ENCODE data around the gene NCKAP5.
A peak's percentile ranks its signal among the peaks of the same experiment; 100 is the strongest.

NCKAP5 gene

DNA sequence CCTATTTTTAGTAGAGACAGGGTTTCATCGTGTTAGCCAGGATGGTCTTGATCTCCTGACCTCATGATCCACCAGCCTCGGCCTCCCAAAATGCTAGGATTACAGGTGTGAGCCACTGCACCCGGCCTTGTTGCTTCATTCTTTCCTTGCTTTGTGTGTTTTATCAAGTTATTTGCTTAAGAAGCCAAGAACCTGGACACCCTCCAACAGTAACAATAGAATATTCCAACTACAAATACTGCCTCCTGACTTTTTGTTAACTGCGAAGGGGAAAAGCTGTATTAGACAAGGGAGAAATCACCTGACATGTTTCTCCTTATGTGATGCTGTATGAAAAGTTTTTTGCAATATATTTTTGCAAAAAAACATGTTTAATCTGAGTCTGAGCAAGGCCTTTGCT is 297.2 kb downstream of the NCKAP5 start:
- no peak overlapping the region for H3K27ac ChIP-seq (ENCODE audit: low read length)
- no peaks in the 10 kb centered on the region for H3K9me3 ChIP-seq (ENCODE audit: control insufficient read depth in 2 of 2, low read length in 2 of 2)
- H3K4me1 ChIP-seq (ENCODE audit: control insufficient read depth, insufficient read depth, low read length), result peaks cover 2% of the 10 kb centered on the region
- no peak overlapping the region for H3K9ac ChIP-seq (ENCODE audit: low read length in 2 of 2)
- H3K27me3 ChIP-seq (ENCODE audit: control insufficient read depth in 1 of 2, insufficient read depth in 2 of 2, low read length in 2 of 2), result peaks cover 2 to 5% of the 10 kb centered on the region in 2 donors
- no peaks in the 10 kb centered on the region for H3K36me3 ChIP-seq (ENCODE audit: control insufficient read depth in 2 of 2, insufficient read depth in 2 of 2, low read length in 2 of 2)
- no peak overlapping the region for H3K4me3 ChIP-seq (ENCODE audit: low read length in 2 of 2)

DNA sequence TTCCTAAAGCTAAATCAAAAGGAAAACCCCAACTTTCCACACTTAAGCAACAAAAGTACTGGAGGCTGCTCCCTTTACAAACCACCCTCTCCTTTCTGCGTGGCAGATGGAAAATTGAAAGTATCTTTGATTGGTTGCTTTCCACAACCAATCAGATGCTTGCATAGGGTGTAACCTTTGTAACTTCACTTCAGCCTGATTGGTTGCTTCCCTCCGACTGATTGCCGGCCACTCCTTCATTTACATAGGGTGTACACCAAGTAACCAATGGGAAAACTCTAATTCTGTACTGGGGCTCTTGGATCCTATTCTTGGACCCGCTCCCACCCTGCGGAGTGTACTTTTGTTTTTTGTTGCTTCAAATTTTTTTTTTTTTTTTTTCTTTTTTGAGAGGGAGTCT is 297.7 kb downstream of the NCKAP5 start:
- Histone ChIP-seq H3K36me3 (ENCODE audit: control insufficient read depth in 2 of 2, insufficient read depth in 2 of 2, low read length in 2 of 2) (no peaks in the 10 kb centered on the region), H3K4me3 (ENCODE audit: low read length in 2 of 2) (no peak overlapping the region), H3K27ac (ENCODE audit: low read length) (no peak overlapping the region), H3K9ac (ENCODE audit: low read length in 2 of 2) (no peak overlapping the region), H3K9me3 (ENCODE audit: control insufficient read depth in 2 of 2, low read length in 2 of 2) (no peaks in the 10 kb centered on the region), H3K27me3 (ENCODE audit: control insufficient read depth in 1 of 2, insufficient read depth in 2 of 2, low read length in 2 of 2) (peaks cover 2 to 10% of the 10 kb centered on the region in 2 donors), H3K4me1 (ENCODE audit: control insufficient read depth, insufficient read depth, low read length) (peaks cover 5% of the 10 kb centered on the region)

GRCh38 chr2:133266926-133267590 is 301.2 kb downstream of the NCKAP5 start:
- Histone ChIP-seq H3K9ac (ENCODE audit: low read length in 2 of 2) (no peak overlapping the region), H3K36me3 (ENCODE audit: control insufficient read depth in 2 of 2, insufficient read depth in 2 of 2, low read length in 2 of 2) (no peaks in the 10 kb centered on the region), H3K9me3 (ENCODE audit: control insufficient read depth in 2 of 2, low read length in 2 of 2) (no peaks in the 10 kb centered on the region), H3K4me3 (ENCODE audit: low read length in 2 of 2) (no peak overlapping the region), H3K4me1 (ENCODE audit: control insufficient read depth, insufficient read depth, low read length) (peaks cover 5% of the 10 kb centered on the region), H3K27ac (ENCODE audit: low read length) (no peak overlapping the region), H3K27me3 (ENCODE audit: control insufficient read depth in 1 of 2, insufficient read depth in 2 of 2, low read length in 2 of 2) (peaks cover 4 to 10% of the 10 kb centered on the region in 2 donors)

- Histone ChIP-seq H3K9me3 (ENCODE audit: control insufficient read depth in 2 of 2, low read length in 2 of 2) (no peaks in the 10 kb centered on the region), H3K9ac (ENCODE audit: low read length in 2 of 2) (no peak overlapping the region), H3K36me3 (ENCODE audit: control insufficient read depth in 2 of 2, insufficient read depth in 2 of 2, low read length in 2 of 2) (no peaks in the 10 kb centered on the region), H3K27ac (ENCODE audit: low read length) (no peak overlapping the region), H3K4me1 (ENCODE audit: control insufficient read depth, insufficient read depth, low read length) (peaks cover 5% of the 10 kb centered on the region), H3K4me3 (ENCODE audit: low read length in 2 of 2) (peak overlapping the region in 1 of 2 donors; percentile 52), H3K27me3 (ENCODE audit: control insufficient read depth in 1 of 2, insufficient read depth in 2 of 2, low read length in 2 of 2) (peaks cover 4 to 10% of the 10 kb centered on the region in 2 donors)
Observed at GRCh38 chr2:133266041-133266925, 302.0 kb downstream of the NCKAP5 start.

GRCh38 chr2:133265432-133265949 is 302.8 kb downstream of the NCKAP5 start:
- no peak overlapping the region for H3K9ac ChIP-seq (ENCODE audit: low read length in 2 of 2)
- H3K4me3 ChIP-seq (ENCODE audit: low read length in 2 of 2), result no peak overlapping the region
- no peaks in the 10 kb centered on the region for H3K9me3 ChIP-seq (ENCODE audit: control insufficient read depth in 2 of 2, low read length in 2 of 2)
- H3K27ac ChIP-seq (ENCODE audit: low read length), result no peak overlapping the region
- H3K36me3 ChIP-seq (ENCODE audit: control insufficient read depth in 2 of 2, insufficient read depth in 2 of 2, low read length in 2 of 2), result no peaks in the 10 kb centered on the region
- peaks cover 5% of the 10 kb centered on the region for H3K4me1 ChIP-seq (ENCODE audit: control insufficient read depth, insufficient read depth, low read length)
- H3K27me3 ChIP-seq (ENCODE audit: control insufficient read depth in 1 of 2, insufficient read depth in 2 of 2, low read length in 2 of 2), result peaks cover 4 to 10% of the 10 kb centered on the region in 2 donors

- Histone ChIP-seq H3K9ac (ENCODE audit: low read length in 2 of 2) (no peak overlapping the region), H3K36me3 (ENCODE audit: control insufficient read depth in 2 of 2, insufficient read depth in 2 of 2, low read length in 2 of 2) (no peaks in the 10 kb centered on the region), H3K4me1 (ENCODE audit: control insufficient read depth, insufficient read depth, low read length) (peaks cover 5% of the 10 kb centered on the region), H3K4me3 (ENCODE audit: low read length in 2 of 2) (no peak overlapping the region), H3K27ac (ENCODE audit: low read length) (no peak overlapping the region), H3K27me3 (ENCODE audit: control insufficient read depth in 1 of 2, insufficient read depth in 2 of 2, low read length in 2 of 2) (peaks cover 4 to 10% of the 10 kb centered on the region in 2 donors), H3K9me3 (ENCODE audit: control insufficient read depth in 2 of 2, low read length in 2 of 2) (no peaks in the 10 kb centered on the region)
Observed at GRCh38 chr2:133264989-133265401, 303.3 kb downstream of the NCKAP5 start.

DNA sequence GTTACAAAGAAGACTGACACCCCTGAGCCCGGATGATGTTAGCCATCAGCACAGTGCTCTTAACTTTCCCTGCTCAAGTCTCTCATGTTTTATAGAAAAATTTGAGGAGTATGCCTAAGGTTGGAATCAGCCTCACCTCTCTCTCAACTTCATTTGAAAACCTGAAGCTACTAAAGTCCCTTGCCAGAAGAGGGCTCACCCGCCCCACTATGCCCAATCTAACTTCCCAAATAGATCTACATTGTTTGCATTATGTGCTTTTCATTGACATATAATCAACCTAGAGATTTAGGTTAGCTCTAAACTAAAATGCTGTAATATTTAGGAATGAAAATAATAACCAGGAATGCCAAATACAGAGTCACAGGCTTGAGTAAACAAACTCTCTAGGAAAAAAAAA is 305.4 kb downstream of the NCKAP5 start:
- Histone ChIP-seq H3K9ac (ENCODE audit: low read length in 2 of 2) (no peak overlapping the region), H3K4me3 (ENCODE audit: low read length in 2 of 2) (no peak overlapping the region), H3K9me3 (ENCODE audit: control insufficient read depth in 2 of 2, low read length in 2 of 2) (no peaks in the 10 kb centered on the region), H3K4me1 (ENCODE audit: control insufficient read depth, insufficient read depth, low read length) (peaks cover 5% of the 10 kb centered on the region), H3K27me3 (ENCODE audit: control insufficient read depth in 1 of 2, insufficient read depth in 2 of 2, low read length in 2 of 2) (peaks cover 4 to 10% of the 10 kb centered on the region in 2 donors), H3K36me3 (ENCODE audit: control insufficient read depth in 2 of 2, insufficient read depth in 2 of 2, low read length in 2 of 2) (no peaks in the 10 kb centered on the region), H3K27ac (ENCODE audit: low read length) (no peak overlapping the region)

DNA sequence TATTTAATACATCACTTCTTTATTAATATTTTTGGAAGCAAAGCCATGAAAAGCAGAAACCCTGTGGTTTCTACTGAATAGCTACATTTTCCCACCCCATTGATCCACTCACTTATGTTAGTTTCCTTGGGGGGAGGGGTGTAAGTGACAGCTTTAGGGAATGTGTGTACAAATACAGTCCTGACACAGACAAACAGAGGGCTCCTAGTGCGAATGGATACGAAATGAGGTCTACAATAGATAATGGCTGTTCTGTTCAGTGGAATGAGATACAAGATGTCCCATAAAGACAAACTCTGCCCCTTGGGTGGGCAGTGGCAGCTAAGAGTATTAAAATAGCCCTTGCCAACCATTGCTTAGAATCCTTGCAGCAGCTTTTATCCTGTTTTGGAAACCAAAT is 312.9 kb downstream of the NCKAP5 start:
- H3K9me3 ChIP-seq (ENCODE audit: control insufficient read depth in 2 of 2, low read length in 2 of 2), result no peaks in the 10 kb centered on the region
- no peak overlapping the region for H3K4me3 ChIP-seq (ENCODE audit: low read length in 2 of 2)
- H3K9ac ChIP-seq (ENCODE audit: low read length in 2 of 2), result no peak overlapping the region
- no peaks in the 10 kb centered on the region for H3K27me3 ChIP-seq (ENCODE audit: control insufficient read depth in 1 of 2, insufficient read depth in 2 of 2, low read length in 2 of 2)
- H3K36me3 ChIP-seq (ENCODE audit: control insufficient read depth in 2 of 2, insufficient read depth in 2 of 2, low read length in 2 of 2), result no peaks in the 10 kb centered on the region
- H3K27ac ChIP-seq (ENCODE audit: low read length), result no peak overlapping the region
- H3K4me1 ChIP-seq (ENCODE audit: control insufficient read depth, insufficient read depth, low read length), result no peaks in the 10 kb centered on the region

DNA sequence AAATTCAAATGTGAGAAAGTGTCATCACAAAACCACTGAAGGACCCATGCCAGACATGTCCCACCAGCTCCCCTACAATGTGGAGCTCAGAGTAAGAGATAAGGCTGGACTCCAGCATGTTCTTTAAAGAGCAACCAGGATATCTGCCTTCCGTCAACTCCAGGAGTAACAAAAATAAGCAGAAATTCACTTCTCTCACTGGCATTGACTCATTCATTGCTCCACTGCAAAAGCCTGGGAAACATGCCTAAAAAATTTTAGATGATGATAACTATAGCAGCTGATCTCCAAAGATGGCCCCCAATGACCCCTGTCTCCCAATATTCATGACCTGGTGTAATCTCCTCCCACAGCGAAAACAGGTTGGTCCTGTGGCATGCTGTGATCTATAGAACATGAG is 314.5 kb downstream of the NCKAP5 start:
- Histone ChIP-seq H3K4me1 (ENCODE audit: control insufficient read depth, insufficient read depth, low read length) (no peaks in the 10 kb centered on the region), H3K9me3 (ENCODE audit: control insufficient read depth in 2 of 2, low read length in 2 of 2) (no peaks in the 10 kb centered on the region), H3K4me3 (ENCODE audit: low read length in 2 of 2) (no peak overlapping the region), H3K27me3 (ENCODE audit: control insufficient read depth in 1 of 2, insufficient read depth in 2 of 2, low read length in 2 of 2) (no peaks in the 10 kb centered on the region), H3K36me3 (ENCODE audit: control insufficient read depth in 2 of 2, insufficient read depth in 2 of 2, low read length in 2 of 2) (no peaks in the 10 kb centered on the region), H3K27ac (ENCODE audit: low read length) (no peak overlapping the region), H3K9ac (ENCODE audit: low read length in 2 of 2) (no peak overlapping the region)

DNA sequence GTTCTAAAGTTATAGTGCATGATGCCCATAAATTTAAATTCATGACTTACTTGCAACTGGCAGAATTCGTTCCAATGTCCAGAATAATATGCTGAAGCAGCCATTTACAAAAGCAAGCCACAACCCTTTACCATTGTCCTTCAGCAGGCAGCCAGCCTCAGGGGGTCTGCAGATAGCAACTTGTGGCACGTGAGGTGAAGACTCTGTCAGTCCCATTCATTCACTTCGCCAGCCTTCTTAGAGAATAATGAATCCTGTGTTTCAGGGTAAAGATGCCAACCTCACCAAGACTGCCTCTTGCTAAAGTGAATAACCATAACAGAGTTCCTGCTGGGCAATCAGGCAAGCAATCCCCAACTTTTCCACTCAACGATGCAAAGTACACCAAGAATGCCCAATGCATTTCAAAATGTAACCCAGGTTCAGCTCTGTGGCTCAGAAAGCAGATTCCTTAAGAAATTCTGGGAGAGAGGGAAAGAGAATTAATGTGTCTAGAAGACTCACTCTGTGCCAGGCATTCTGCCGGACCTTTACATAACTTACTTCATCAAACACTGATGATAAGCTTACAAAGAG is 315.4 kb downstream of the NCKAP5 start:
- Histone ChIP-seq H3K4me1 (ENCODE audit: control insufficient read depth, insufficient read depth, low read length) (no peaks in the 10 kb centered on the region), H3K4me3 (ENCODE audit: low read length in 2 of 2) (no peak overlapping the region), H3K36me3 (ENCODE audit: control insufficient read depth in 2 of 2, insufficient read depth in 2 of 2, low read length in 2 of 2) (no peaks in the 10 kb centered on the region), H3K9me3 (ENCODE audit: control insufficient read depth in 2 of 2, low read length in 2 of 2) (no peaks in the 10 kb centered on the region), H3K27ac (ENCODE audit: low read length) (no peak overlapping the region), H3K27me3 (ENCODE audit: control insufficient read depth in 1 of 2, insufficient read depth in 2 of 2, low read length in 2 of 2) (no peaks in the 10 kb centered on the region), H3K9ac (ENCODE audit: low read length in 2 of 2) (no peak overlapping the region)

Measured in stomach smooth muscle (tissue), 2 donors.